Suprapubic skin (tissue), 4 donors: ENCODE results near the gene TANGO2. TPM values are rescaled to one million over a fixed set of nuclear protein-coding genes. Genes with fewer than 3 reads are reported as not detected.

Experiments used
- DNase-seq, 2 donors: peaks; one replicate each; pipeline ENCODE4 v3.0.0-alpha.2; 2019; ENCODE audit warnings: low spot score in 2 of 2
- H3K27ac ChIP-seq: fragments of 200-600 bp; sonication (generic); one replicate; pipeline ENCODE4 v1.5.1; 2019
- H3K27me3 ChIP-seq: fragments of 200-600 bp; sonication (generic); one replicate; pipeline ENCODE4 v1.5.1; 2019
- H3K36me3 ChIP-seq: fragments of 200-600 bp; sonication (generic); one replicate; pipeline ENCODE4 v1.5.1; 2019
- H3K4me1 ChIP-seq: fragments of 200-600 bp; sonication (generic); one replicate; pipeline ENCODE4 v1.5.1; 2019
- H3K4me3 ChIP-seq: fragments of 200-600 bp; sonication (generic); one replicate; pipeline ENCODE4 v1.5.1; 2019; ENCODE audit warnings: mild to moderate bottlenecking
- H3K9me3 ChIP-seq: fragments of 200-600 bp; sonication (generic); one replicate; pipeline ENCODE4 v1.5.1; 2019
- EP300 ChIP-seq: sonication (generic); formaldehyde crosslinking; IDR thresholded peaks from one replicate; pipeline ENCODE4 v1.6.1; 2017; ENCODE audit warnings: antibody characterized with exemption
- POLR2A ChIP-seq, 2 donors: fragments of 450-650 bp; IDR thresholded peaks; one replicate each; pipeline ENCODE4 v1.6.1; 2017; ENCODE audit warnings: antibody characterized with exemption in 2 of 2, mild to moderate bottlenecking in 2 of 2, moderate library complexity in 2 of 2
- POLR2AphosphoS5 ChIP-seq, 3 donors: sonication (generic); formaldehyde crosslinking; IDR thresholded peaks; one replicate each; pipeline ENCODE4 v1.6.1; 2017; ENCODE audit warnings: antibody characterized with exemption in 3 of 3
- WGBS: methylation state at CpG from one replicate; pipeline ENCODE4 v1.1.5; 2018; 5-methylcytosine and 5-hydroxymethylcytosine counted together
- total RNA-seq, 4 donors: library from RNA; depleted of rRNA; stranded (reverse); fragments of >200 nt; gene quantifications; one replicate each; pipeline ENCODE4 v1.1.0, GENCODE V29; 2016
- TF ChIP-seq, protein P1 (sequence below), 2 donors: fragments of 200-600 bp in 1 of 2; fragments of 450-650 bp in 1 of 2; sonication (generic) in 1 of 2; IDR thresholded peaks; one replicate each; pipeline ENCODE4 v1.5.1; 2016 to 2019; ENCODE audit warnings: antibody characterized with exemption in 2 of 2, mild to moderate bottlenecking in 1 of 2, moderate library complexity in 1 of 2

The TANGO2 gene
- total RNA-seq, 4 donors from 2014 or later = 23.1 to 31.9 (median 26.8) TPM

DNA sequence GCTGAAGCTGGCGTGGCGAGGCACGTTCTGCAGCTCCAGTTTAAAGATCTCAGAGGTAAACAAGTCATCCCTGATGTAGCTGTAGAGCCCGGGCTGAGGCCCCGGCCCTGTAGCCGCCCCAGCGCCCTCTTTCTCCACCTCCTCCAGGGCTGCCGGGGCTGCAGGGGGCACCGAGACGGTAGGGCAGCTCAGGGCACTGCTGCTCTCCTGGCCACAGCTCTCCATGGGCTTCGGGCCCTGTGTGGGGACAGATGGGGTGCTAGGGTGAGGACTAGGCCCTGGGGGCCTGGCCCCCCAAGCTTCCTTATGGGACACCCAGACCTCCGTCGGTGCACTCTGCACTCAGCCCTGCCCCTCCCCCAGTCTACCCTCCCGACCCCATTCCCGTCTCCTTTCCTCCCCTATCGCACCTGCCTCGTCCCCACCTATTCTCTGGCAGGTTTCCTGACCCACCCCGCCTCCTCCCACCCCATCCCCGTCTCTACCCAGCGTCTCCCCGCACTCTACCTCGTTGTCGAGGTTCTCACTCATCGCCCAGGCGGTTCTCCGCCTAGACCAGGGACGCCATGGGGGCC lies 95.6 kb downstream of the TANGO2 start:
- Histone ChIP-seq H3K27me3 (no peaks in the 10 kb centered on the region), H3K4me1 (peaks cover 38% of the 10 kb centered on the region), H3K4me3 (peak overlapping the region; percentile 83), H3K27ac (peak overlapping the region; percentile 88), H3K9me3 (no peaks in the 10 kb centered on the region), H3K36me3 (peaks cover 68% of the 10 kb centered on the region)
- no peak for DNase-seq
- TF ChIP-seq POLR2AphosphoS5 (IDR thresholded peaks at IDR 0.05) = no peak
- no peak for TF ChIP-seq POLR2A (IDR thresholded peaks at IDR 0.05)
- no peak for TF ChIP-seq EP300
- TF ChIP-seq, protein P1, sequence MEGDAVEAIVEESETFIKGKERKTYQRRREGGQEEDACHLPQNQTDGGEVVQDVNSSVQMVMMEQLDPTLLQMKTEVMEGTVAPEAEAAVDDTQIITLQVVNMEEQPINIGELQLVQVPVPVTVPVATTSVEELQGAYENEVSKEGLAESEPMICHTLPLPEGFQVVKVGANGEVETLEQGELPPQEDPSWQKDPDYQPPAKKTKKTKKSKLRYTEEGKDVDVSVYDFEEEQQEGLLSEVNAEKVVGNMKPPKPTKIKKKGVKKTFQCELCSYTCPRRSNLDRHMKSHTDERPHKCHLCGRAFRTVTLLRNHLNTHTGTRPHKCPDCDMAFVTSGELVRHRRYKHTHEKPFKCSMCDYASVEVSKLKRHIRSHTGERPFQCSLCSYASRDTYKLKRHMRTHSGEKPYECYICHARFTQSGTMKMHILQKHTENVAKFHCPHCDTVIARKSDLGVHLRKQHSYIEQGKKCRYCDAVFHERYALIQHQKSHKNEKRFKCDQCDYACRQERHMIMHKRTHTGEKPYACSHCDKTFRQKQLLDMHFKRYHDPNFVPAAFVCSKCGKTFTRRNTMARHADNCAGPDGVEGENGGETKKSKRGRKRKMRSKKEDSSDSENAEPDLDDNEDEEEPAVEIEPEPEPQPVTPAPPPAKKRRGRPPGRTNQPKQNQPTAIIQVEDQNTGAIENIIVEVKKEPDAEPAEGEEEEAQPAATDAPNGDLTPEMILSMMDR (IDR thresholded peaks at IDR 0.05) = no peak
- 2% methylated on average over 17 of the region's 27 CpGs for WGBS

Other genes with a start within 250 kb of the TANGO2 start
- gene GNB1L, start 166.2 kb upstream of the TANGO2 start, total RNA-seq = 10 to 100 TPM in 3 of 4 donors, 1 to 10 TPM in 1; 6.3 to 14.6 (median 10.9) TPM
- gene RTL10, start 166.2 kb upstream of the TANGO2 start, total RNA-seq = 10 to 100 TPM; 21.8 to 46.2 (median 32.4) TPM
- gene COMT, start 79.3 kb upstream of the TANGO2 start, total RNA-seq = 100 to 1,000 TPM; 206 to 293 (median 246) TPM
- 10 to 100 TPM in 2 of 4 donors, 1 to 10 TPM in 2; 8.4 to 33.2 (median 15.7) TPM for gene TXNRD2, start 79.3 kb upstream of the TANGO2 start, total RNA-seq
- gene ARVCF, start 4.3 kb upstream of the TANGO2 start, total RNA-seq = 10 to 100 TPM; 22.9 to 38.4 (median 26.0) TPM
- gene DGCR8, start 59.1 kb downstream of the TANGO2 start, total RNA-seq = 10 to 100 TPM; 22.4 to 69.1 (median 38.0) TPM
- 100 to 1,000 TPM; 107 to 150 (median 119) TPM for gene RANBP1, start 95.0 kb downstream of the TANGO2 start, total RNA-seq
- 10 to 100 TPM; 52.0 to 98.6 (median 55.7) TPM for gene TRMT2A, start 96.1 kb downstream of the TANGO2 start, total RNA-seq
- 10 to 100 TPM; 26.0 to 64.2 (median 34.9) TPM for gene ZDHHC8, start 110.7 kb downstream of the TANGO2 start, total RNA-seq
- gene CCDC188, start 129.9 kb downstream of the TANGO2 start, total RNA-seq = under 1 TPM in 1 of 4 donors, not detected in 3; 0.34 TPM
- gene RTN4R, start 247.2 kb downstream of the TANGO2 start, total RNA-seq = 10 to 100 TPM in 1 of 4 donors, 1 to 10 TPM in 3; 5.0 to 12.2 (median 9.2) TPM